HAP-1 (cell line): ENCODE data around the gene DTD1.

ENCODE experiments used
- DNase-seq, 2 experiments: peaks; one replicate each; pipeline ENCODE4 v3.0.0-alpha.2; 2016 to 2020; ENCODE audit warnings: low spot score in 2 of 2
- H3K27me3 ChIP-seq: fragments of 250-450 bp; sonication (Bioruptor Pico); 2 replicates; pipeline ENCODE4 v1.5.1; 2020; ENCODE audit warnings: low read depth, mild to moderate bottlenecking, moderate library complexity
- H3K36me3 ChIP-seq: fragments of 250-450 bp; sonication (Bioruptor Pico); replicated peaks from 2 replicates; pipeline ENCODE4 v1.5.1; 2020; ENCODE audit warnings: mild to moderate bottlenecking
- H3K4me1 ChIP-seq: fragments of 250-450 bp; sonication (Bioruptor Pico); 2 replicates; pipeline ENCODE4 v1.5.1; 2020; ENCODE audit warnings: mild to moderate bottlenecking
- H3K4me3 ChIP-seq: fragments of 250-450 bp; sonication (Bioruptor Pico); 2 replicates; pipeline ENCODE4 v1.5.1; 2020; ENCODE audit warnings: mild to moderate bottlenecking, moderate library complexity
- H3K9me3 ChIP-seq: fragments of 250-450 bp; sonication (Bioruptor Pico); 2 replicates; pipeline ENCODE4 v1.5.1; 2020; ENCODE audit warnings: mild to moderate bottlenecking, moderate library complexity
- in situ Hi-C: fragments of 300-500 bp; cut with MboI; formaldehyde crosslinking; loops from 3 replicates; pipeline ENCODE4 v1.14.3; 2020; ENCODE audit warnings: low sequenced_read_pairs, inconsistent platforms, mixed read lengths

Gene DTD1

GRCh38 chr20:18654448-18654773 is 66.6 kb downstream of the DTD1 start:
- no peak overlapping the region for H3K4me3 ChIP-seq
- in situ Hi-C loops: no loop called here
- no peak for DNase-seq
- no peaks in the 10 kb centered on the region for H3K27me3 ChIP-seq
- no peaks in the 10 kb centered on the region; the same call in 1 of the 2 replicates for H3K4me1 ChIP-seq
- no peaks in the 10 kb centered on the region for H3K36me3 ChIP-seq
- no peaks in the 10 kb centered on the region for H3K9me3 ChIP-seq

GRCh38 chr20:18657575-18657974 is 69.7 kb downstream of the DTD1 start:
- Histone ChIP-seq H3K4me1 (no peaks in the 10 kb centered on the region; the same call in 1 of the 2 replicates), H3K9me3 (no peaks in the 10 kb centered on the region), H3K27me3 (no peaks in the 10 kb centered on the region), H3K4me3 (no peak overlapping the region), H3K36me3 (no peaks in the 10 kb centered on the region)
- DNase-seq: no peak
- in situ Hi-C loops: no loop called here

GRCh38 chr20:18662279-18663040 is 74.6 kb downstream of the DTD1 start:
- H3K4me1 ChIP-seq: no peaks in the 10 kb centered on the region
- H3K4me3 ChIP-seq: no peak overlapping the region
- H3K9me3 ChIP-seq: no peaks in the 10 kb centered on the region
- H3K27me3 ChIP-seq: no peaks in the 10 kb centered on the region
- no peak for DNase-seq
- no peaks in the 10 kb centered on the region for H3K36me3 ChIP-seq
- in situ Hi-C loops: no loop called here

- Histone ChIP-seq H3K4me1 (no peaks in the 10 kb centered on the region), H3K27me3 (no peaks in the 10 kb centered on the region), H3K36me3 (no peaks in the 10 kb centered on the region), H3K9me3 (no peaks in the 10 kb centered on the region), H3K4me3 (no peak overlapping the region)
- DNase-seq: no peak
- in situ Hi-C loops: no loop called here
Observed at GRCh38 chr20:18663932-18664331, 76.1 kb downstream of the DTD1 start.

GRCh38 chr20:18665135-18665534 is 77.3 kb downstream of the DTD1 start:
- Histone ChIP-seq H3K4me3 (no peak overlapping the region), H3K4me1 (no peaks in the 10 kb centered on the region), H3K27me3 (no peaks in the 10 kb centered on the region), H3K36me3 (no peaks in the 10 kb centered on the region), H3K9me3 (no peaks in the 10 kb centered on the region)
- no peak for DNase-seq
- in situ Hi-C loops: no loop called here

- H3K4me3 ChIP-seq: no peak overlapping the region
- H3K9me3 ChIP-seq: no peaks in the 10 kb centered on the region
- in situ Hi-C loops: no loop called here
- no peaks in the 10 kb centered on the region for H3K4me1 ChIP-seq
- no peak for DNase-seq
- H3K27me3 ChIP-seq: no peaks in the 10 kb centered on the region
- H3K36me3 ChIP-seq: no peaks in the 10 kb centered on the region
Observed at GRCh38 chr20:18666803-18667415, 79.1 kb downstream of the DTD1 start.

GRCh38 chr20:18669241-18670019 is 81.6 kb downstream of the DTD1 start:
- no peaks in the 10 kb centered on the region for H3K9me3 ChIP-seq
- no peak for DNase-seq
- no peak overlapping the region for H3K4me3 ChIP-seq
- H3K36me3 ChIP-seq: no peaks in the 10 kb centered on the region
- no peaks in the 10 kb centered on the region for H3K27me3 ChIP-seq
- in situ Hi-C loops: no loop called here
- H3K4me1 ChIP-seq: no peaks in the 10 kb centered on the region

GRCh38 chr20:18671203-18671710 is 83.4 kb downstream of the DTD1 start:
- Histone ChIP-seq H3K27me3 (no peaks in the 10 kb centered on the region), H3K4me1 (no peaks in the 10 kb centered on the region), H3K36me3 (no peaks in the 10 kb centered on the region), H3K4me3 (no peak overlapping the region), H3K9me3 (no peaks in the 10 kb centered on the region)
- DNase-seq: no peak
- in situ Hi-C loops: no loop called here

GRCh38 chr20:18672834-18673233 is 85.0 kb downstream of the DTD1 start:
- H3K36me3 ChIP-seq: no peaks in the 10 kb centered on the region
- DNase-seq: no peak
- H3K4me1 ChIP-seq: no peaks in the 10 kb centered on the region
- H3K4me3 ChIP-seq: no peak overlapping the region
- in situ Hi-C loops: no loop called here
- H3K27me3 ChIP-seq: no peaks in the 10 kb centered on the region
- no peaks in the 10 kb centered on the region for H3K9me3 ChIP-seq

- no peak overlapping the region for H3K4me3 ChIP-seq
- H3K27me3 ChIP-seq: no peaks in the 10 kb centered on the region
- H3K9me3 ChIP-seq: no peaks in the 10 kb centered on the region
- H3K4me1 ChIP-seq: peaks cover 14% of the 10 kb centered on the region
- H3K36me3 ChIP-seq: no peaks in the 10 kb centered on the region
- in situ Hi-C loops: no loop called here
- DNase-seq: no peak
Observed at GRCh38 chr20:18676396-18676795, 88.5 kb downstream of the DTD1 start.

- H3K36me3 ChIP-seq: no peaks in the 10 kb centered on the region
- DNase-seq: no peak
- H3K27me3 ChIP-seq: no peaks in the 10 kb centered on the region
- no peaks in the 10 kb centered on the region for H3K9me3 ChIP-seq
- no peak overlapping the region for H3K4me3 ChIP-seq
- peaks cover 14% of the 10 kb centered on the region for H3K4me1 ChIP-seq
- in situ Hi-C loops: no loop called here
Observed at GRCh38 chr20:18677126-18677525, 89.3 kb downstream of the DTD1 start.

GRCh38 chr20:18678549-18679419 is 90.9 kb downstream of the DTD1 start:
- in situ Hi-C loops: no loop called here
- peak; percentile 60 to 82 for DNase-seq
- H3K36me3 ChIP-seq: no peaks in the 10 kb centered on the region
- H3K4me3 ChIP-seq: no peak overlapping the region
- H3K9me3 ChIP-seq: no peaks in the 10 kb centered on the region
- H3K27me3 ChIP-seq: no peaks in the 10 kb centered on the region
- peaks cover 14% of the 10 kb centered on the region for H3K4me1 ChIP-seq

GRCh38 chr20:18683839-18684238 is 96.0 kb downstream of the DTD1 start:
- Histone ChIP-seq H3K9me3 (no peaks in the 10 kb centered on the region), H3K36me3 (no peaks in the 10 kb centered on the region), H3K27me3 (no peaks in the 10 kb centered on the region), H3K4me3 (no peak overlapping the region), H3K4me1 (peaks cover 8% of the 10 kb centered on the region)
- DNase-seq: peak; percentile 22 to 42
- in situ Hi-C loops: no loop called here
